ENCODE data around the gene PALMD.

DNA sequence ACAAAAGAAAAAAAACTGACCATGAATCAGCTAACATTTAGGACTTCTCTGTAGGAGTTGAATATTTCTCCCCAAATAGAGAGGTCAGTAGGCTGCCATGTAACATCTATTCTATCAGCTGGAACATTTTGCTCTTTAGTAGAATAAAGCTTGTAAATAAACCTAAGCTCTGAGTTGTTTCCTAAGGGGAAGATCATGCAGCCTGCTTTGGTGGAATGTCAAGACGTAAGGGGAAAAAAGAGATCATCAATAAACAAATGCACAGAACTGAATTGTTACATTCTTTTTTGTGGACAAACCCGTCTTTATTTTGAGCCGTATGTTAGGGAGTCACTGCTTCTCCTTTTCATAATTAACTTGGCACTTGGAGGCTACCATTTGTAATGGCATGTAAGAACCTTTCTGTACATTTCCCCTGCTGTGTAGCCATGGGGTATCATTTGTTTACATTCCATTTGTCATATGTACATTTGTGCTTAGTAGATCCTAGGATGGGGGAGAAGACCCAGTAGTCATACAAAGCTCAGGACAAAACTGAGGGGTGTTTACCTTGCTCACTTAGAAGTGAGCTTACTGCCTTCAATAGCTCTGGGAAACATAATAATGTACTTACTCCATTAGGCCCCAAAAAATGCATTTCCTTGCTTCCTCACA lies 10.8 kb upstream of the PALMD start:
- TF ChIP-seq POU5F1 (IDR thresholded peaks at IDR 0.05; ENCODE audit: low read depth, low read length) (no peak), TAF7 (optimal IDR thresholded peaks at IDR 0.05; ENCODE audit: borderline replicate concordance, low read depth, low read length) (no peak), POLR2AphosphoS5 (IDR thresholded peaks at IDR 0.05; ENCODE audit: low read depth, low read length) (no peak), SP1 (IDR thresholded peaks at IDR 0.05; ENCODE audit: low read depth, low read length) (no peak)
- TF ChIP-seq, protein P1, sequence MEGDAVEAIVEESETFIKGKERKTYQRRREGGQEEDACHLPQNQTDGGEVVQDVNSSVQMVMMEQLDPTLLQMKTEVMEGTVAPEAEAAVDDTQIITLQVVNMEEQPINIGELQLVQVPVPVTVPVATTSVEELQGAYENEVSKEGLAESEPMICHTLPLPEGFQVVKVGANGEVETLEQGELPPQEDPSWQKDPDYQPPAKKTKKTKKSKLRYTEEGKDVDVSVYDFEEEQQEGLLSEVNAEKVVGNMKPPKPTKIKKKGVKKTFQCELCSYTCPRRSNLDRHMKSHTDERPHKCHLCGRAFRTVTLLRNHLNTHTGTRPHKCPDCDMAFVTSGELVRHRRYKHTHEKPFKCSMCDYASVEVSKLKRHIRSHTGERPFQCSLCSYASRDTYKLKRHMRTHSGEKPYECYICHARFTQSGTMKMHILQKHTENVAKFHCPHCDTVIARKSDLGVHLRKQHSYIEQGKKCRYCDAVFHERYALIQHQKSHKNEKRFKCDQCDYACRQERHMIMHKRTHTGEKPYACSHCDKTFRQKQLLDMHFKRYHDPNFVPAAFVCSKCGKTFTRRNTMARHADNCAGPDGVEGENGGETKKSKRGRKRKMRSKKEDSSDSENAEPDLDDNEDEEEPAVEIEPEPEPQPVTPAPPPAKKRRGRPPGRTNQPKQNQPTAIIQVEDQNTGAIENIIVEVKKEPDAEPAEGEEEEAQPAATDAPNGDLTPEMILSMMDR (IDR thresholded peaks at IDR 0.05; ENCODE audit: control extremely low read depth in 1 of 3, insufficient read depth in 1 of 3, low read depth in 1 of 3, low read length in 3 of 3), result no peak
- TF ChIP-seq, protein P2, sequence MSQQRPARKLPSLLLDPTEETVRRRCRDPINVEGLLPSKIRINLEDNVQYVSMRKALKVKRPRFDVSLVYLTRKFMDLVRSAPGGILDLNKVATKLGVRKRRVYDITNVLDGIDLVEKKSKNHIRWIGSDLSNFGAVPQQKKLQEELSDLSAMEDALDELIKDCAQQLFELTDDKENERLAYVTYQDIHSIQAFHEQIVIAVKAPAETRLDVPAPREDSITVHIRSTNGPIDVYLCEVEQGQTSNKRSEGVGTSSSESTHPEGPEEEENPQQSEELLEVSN (IDR thresholded peaks at IDR 0.05), result no peak
- TF ChIP-seq, protein P3, sequence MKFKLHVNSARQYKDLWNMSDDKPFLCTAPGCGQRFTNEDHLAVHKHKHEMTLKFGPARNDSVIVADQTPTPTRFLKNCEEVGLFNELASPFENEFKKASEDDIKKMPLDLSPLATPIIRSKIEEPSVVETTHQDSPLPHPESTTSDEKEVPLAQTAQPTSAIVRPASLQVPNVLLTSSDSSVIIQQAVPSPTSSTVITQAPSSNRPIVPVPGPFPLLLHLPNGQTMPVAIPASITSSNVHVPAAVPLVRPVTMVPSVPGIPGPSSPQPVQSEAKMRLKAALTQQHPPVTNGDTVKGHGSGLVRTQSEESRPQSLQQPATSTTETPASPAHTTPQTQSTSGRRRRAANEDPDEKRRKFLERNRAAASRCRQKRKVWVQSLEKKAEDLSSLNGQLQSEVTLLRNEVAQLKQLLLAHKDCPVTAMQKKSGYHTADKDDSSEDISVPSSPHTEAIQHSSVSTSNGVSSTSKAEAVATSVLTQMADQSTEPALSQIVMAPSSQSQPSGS (IDR thresholded peaks at IDR 0.05; ENCODE audit: low read length), result no peak
